ENCODE data around the gene KATNB1.

The KATNB1 gene

DNA sequence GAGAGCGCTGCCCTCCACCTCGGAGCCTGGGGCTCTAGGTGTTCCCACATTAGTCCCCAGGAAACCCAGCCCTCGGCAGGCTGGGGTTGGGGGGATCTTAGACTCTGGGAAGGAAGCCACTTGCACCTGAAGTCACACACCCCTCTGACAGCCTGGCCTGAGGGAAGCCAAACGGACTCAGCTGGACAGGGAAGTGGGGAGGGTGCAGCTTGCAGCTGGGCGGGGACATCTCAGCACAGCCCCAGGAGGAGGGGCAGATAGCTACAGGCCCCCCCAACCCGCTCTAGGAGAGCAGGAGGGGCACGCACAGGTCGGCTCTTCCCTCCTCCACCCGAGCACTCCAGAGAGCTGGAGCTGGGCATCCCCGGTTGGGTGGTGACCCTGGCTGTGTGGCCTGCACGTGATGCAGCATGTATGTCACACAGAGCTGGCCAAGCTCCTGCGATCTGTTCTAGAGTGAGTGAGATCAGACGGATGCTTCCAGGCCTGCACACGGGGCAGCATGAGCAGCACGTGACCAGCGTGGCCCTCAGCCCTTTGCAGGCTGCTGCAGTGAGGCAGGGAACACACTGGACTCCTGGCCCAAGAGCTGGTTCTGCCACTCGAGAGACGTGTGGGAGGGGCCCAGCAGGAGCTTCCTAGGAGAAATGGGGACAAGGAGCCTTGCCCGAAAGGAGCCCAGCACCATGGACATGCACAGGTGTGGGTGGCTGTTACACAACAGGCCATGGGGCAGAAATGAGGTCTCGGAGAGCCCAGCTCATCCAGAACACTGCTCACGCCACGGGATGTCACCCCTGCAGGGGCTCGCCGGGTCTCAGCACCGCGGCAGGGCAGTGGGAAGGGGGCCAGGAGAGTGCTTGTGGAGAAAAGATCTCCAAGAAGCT is 51.3 kb downstream of the KATNB1 start:
- Histone ChIP-seq H3K36me3 (peaks cover 0 to 60% (median 32%) of the 10 kb centered on the region in 3 donors), H3K4me1 (peaks cover 0 to 12% (median 3%) of the 10 kb centered on the region in 4 donors), H3K9me3 (no peaks in the 10 kb centered on the region), H3K27me3 (no peaks in the 10 kb centered on the region), H3K27ac (no peak overlapping the region), H3K4me3 (no peak overlapping the region)
- no peak for TF ChIP-seq CTCF (IDR thresholded peaks at IDR 0.05)
- no peak for DNase-seq
- intact Hi-C loops (cut with DNase I; ENCODE audit: low total_unique reads) = no loop called here

DNA sequence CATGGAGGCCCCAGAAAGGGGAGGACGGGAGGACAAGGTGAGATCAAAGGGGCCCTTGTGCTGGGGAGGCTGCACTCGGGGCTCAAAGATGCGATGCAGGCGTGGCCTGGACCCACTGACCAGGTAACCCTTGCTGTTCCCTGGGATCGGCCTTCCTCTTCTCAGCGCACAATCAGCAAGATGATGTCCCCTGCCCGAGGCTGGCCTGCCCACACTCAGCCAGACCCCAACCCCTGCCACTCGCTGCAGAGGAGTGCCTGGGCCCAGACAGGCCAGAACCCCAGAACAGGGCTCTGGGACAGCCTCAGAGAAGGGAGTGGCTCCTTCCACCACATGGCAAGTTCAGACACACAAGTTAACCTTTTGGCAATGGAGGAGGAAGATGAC is 51.9 kb downstream of the KATNB1 start:
- Histone ChIP-seq H3K36me3 (peaks cover 0 to 64% (median 32%) of the 10 kb centered on the region in 3 donors), H3K27me3 (no peaks in the 10 kb centered on the region), H3K9me3 (no peaks in the 10 kb centered on the region), H3K4me3 (no peak overlapping the region), H3K4me1 (peaks cover 0 to 12% (median 3%) of the 10 kb centered on the region in 4 donors), H3K27ac (no peak overlapping the region)
- intact Hi-C loops (cut with DNase I; ENCODE audit: low total_unique reads) = no loop called here
- TF ChIP-seq CTCF (IDR thresholded peaks at IDR 0.05) = no peak
- no peak for DNase-seq

- H3K27ac ChIP-seq = no peak overlapping the region
- H3K9me3 ChIP-seq = no peaks in the 10 kb centered on the region
- H3K36me3 ChIP-seq = peaks cover 0 to 70% (median 34%) of the 10 kb centered on the region in 3 donors
- peaks cover 0 to 12% (median 3%) of the 10 kb centered on the region in 4 donors for H3K4me1 ChIP-seq
- no peak overlapping the region for H3K4me3 ChIP-seq
- DNase-seq = no peak
- intact Hi-C loops (cut with DNase I; ENCODE audit: low total_unique reads) = no loop called here
- no peak for TF ChIP-seq CTCF (IDR thresholded peaks at IDR 0.05)
- no peaks in the 10 kb centered on the region for H3K27me3 ChIP-seq
These were observed 52.8 kb downstream of the KATNB1 start for GRCh38 chr16:57788252-57788841.

- H3K9me3 ChIP-seq = no peaks in the 10 kb centered on the region
- peaks cover 0 to 68% (median 40%) of the 10 kb centered on the region in 3 donors for H3K36me3 ChIP-seq
- intact Hi-C loops (cut with DNase I; ENCODE audit: low total_unique reads) = no loop called here
- H3K4me1 ChIP-seq = peaks cover 0 to 12% (median 3%) of the 10 kb centered on the region in 4 donors
- no peak overlapping the region for H3K4me3 ChIP-seq
- no peaks in the 10 kb centered on the region for H3K27me3 ChIP-seq
- H3K27ac ChIP-seq = no peak overlapping the region
- no peak for DNase-seq
- no peak for TF ChIP-seq CTCF (IDR thresholded peaks at IDR 0.05)
These were observed 53.4 kb downstream of the KATNB1 start for GRCh38 chr16:57788951-57789350.

GRCh38 chr16:57791195-57791892 is 55.8 kb downstream of the KATNB1 start:
- no peak overlapping the region for H3K27ac ChIP-seq
- DNase-seq = no peak

More at GRCh38 chr16:57791195-57791892, 55.8 kb downstream of the KATNB1 start:
- intact Hi-C loops (cut with DNase I; ENCODE audit: low total_unique reads) = no loop called here
- Histone ChIP-seq H3K36me3 (peaks cover 0 to 49% (median 33%) of the 10 kb centered on the region in 3 donors), H3K9me3 (no peaks in the 10 kb centered on the region), H3K4me1 (peaks cover 0 to 21% (median 6%) of the 10 kb centered on the region in 4 donors), H3K27me3 (no peaks in the 10 kb centered on the region), H3K4me3 (no peak overlapping the region)
- no peak for TF ChIP-seq CTCF (IDR thresholded peaks at IDR 0.05)

All from tibial artery (tissue), 4 donors.